ENCODE data around the gene MYRF.

- TF ChIP-seq CTCF (IDR thresholded peaks at IDR 0.05) (no peak), POLR2A (IDR thresholded peaks at IDR 0.05) (no peak)
These were observed 29.9 kb downstream of the MYRF start for GRCh38 chr11:61782299-61782698.
